K562 (cell line): ENCODE results near the gene HAUS7. TPM values are rescaled to one million over a fixed set of nuclear protein-coding genes. Genes with fewer than 3 reads are reported as not detected.

Source experiments
- ATAC-seq: fragments of 200-7000 bp; cut with Tn5 transposase; 3 replicates; pipeline ENCODE4 v1.9.1; 2020; ENCODE audit warnings: moderate library complexity
- BruUV-seq: library from RNA; stranded (reverse); fragments of 400-500 nt; replicated peaks from 2 replicates; lab custom pipeline; 2021; lab: Mats Ljungman, UMichigan
- CTCF ChIA-PET: fragments of 300-600 bp; formaldehyde crosslinking; extraction: SDS; loops from one replicate; lab custom pipeline; 2021; ENCODE audit warnings: low intra/inter-chr PET ratio; lab: Yijun Ruan, JAX
- POLR2A ChIA-PET: fragments of 300-600, 350-650 bp; sonication (Branson Sonifier 250); formaldehyde crosslinking; extraction: SDS; loops from one replicate; lab custom pipeline; 2021; ENCODE audit warnings: antibody characterized with exemption, inconsistent platforms; lab: Yijun Ruan, JAX
- DNase-seq, 4 experiments: peaks; one replicate each; pipeline versions ENCODE4 v3.0.0 to v3.0.0-alpha.2; 2011 to 2018; ENCODE audit warnings: low spot score in 3 of 4, mixed read lengths in 3 of 4; ENCODE audit errors: extremely low read depth in 1 of 4
- FAIRE-seq: peaks from 2 replicates; lab custom pipeline; 2011; peaks lifted over from hg19 to GRCh38; lab: Jason Lieb, UNC
- H2AFZ ChIP-seq: 2 replicates; pipeline ENCODE4 v1.6.0; 2011; ENCODE audit warnings: low read depth, low read length, control low read depth, inconsistent platforms
- H3K27ac ChIP-seq: fragments of 200-600 bp; 3 replicates; pipeline ENCODE4 v1.8.0; 2011; ENCODE audit warnings: low read depth, mild to moderate bottlenecking, control low read depth, inconsistent platforms, low read length, moderate library complexity, mixed read lengths; ENCODE audit errors: extremely low read depth
- H3K27me3 ChIP-seq, 2 experiments: fragments of 300-600 bp in 1 of 2; 2 replicates in 1 of 2; 3 replicates in 1 of 2; pipeline versions ENCODE4 v1.6.0 to v1.8.0; 2011; ENCODE audit warnings: inconsistent platforms in 2 of 2, low read length in 2 of 2, mild to moderate bottlenecking in 1 of 2, mixed read lengths in 1 of 2, moderate library complexity in 1 of 2; ENCODE audit not compliant: control insufficient read depth in 2 of 2, insufficient read depth in 2 of 2
- H3K36me3 ChIP-seq: fragments of 300-600 bp; 3 replicates; pipeline ENCODE4 v1.8.0; 2011; ENCODE audit warnings: mild to moderate bottlenecking, low read length, inconsistent platforms; ENCODE audit not compliant: control insufficient read depth, insufficient read depth
- H3K4me1 ChIP-seq, 2 experiments: fragments of 200-600 bp in 1 of 2; replicated peaks in 1 of 2; 2 replicates in 1 of 2; 3 replicates in 1 of 2; pipeline versions ENCODE4 v1.5.1 to v1.8.0; 2011; ENCODE audit warnings: inconsistent platforms in 2 of 2, low read length in 2 of 2, mild to moderate bottlenecking in 1 of 2, mixed read lengths in 1 of 2, moderate library complexity in 1 of 2; ENCODE audit not compliant: control insufficient read depth in 2 of 2, insufficient read depth in 2 of 2
- H3K4me2 ChIP-seq: 2 replicates; pipeline ENCODE4 v1.6.1; 2011; ENCODE audit warnings: low read length, control low read depth, inconsistent platforms, mixed read lengths; ENCODE audit not compliant: insufficient read depth
- H3K4me3 ChIP-seq: fragments of 200-600 bp; sonication (generic), shearing (Covaris generic); 2 replicates; pipeline ENCODE4 v1.5.1; 2016; ENCODE audit warnings: control low read depth, inconsistent platforms
- H3K79me2 ChIP-seq: fragments of 200-600 bp; 3 replicates; pipeline ENCODE4 v1.8.0; 2011; ENCODE audit warnings: low read length, inconsistent platforms; ENCODE audit not compliant: control insufficient read depth, insufficient read depth
- H3K9ac ChIP-seq, 2 experiments: 2 replicates each; pipeline versions ENCODE4 v1.6.0 to v1.6.1; 2011; ENCODE audit warnings: low read depth in 2 of 2, low read length in 2 of 2, control low read depth in 1 of 2, inconsistent platforms in 1 of 2, mild to moderate bottlenecking in 1 of 2, mixed read lengths in 1 of 2; ENCODE audit not compliant: insufficient read depth in 1 of 2
- H3K9me1 ChIP-seq: one replicate; pipeline ENCODE4 v1.6.0; 2011; ENCODE audit warnings: inconsistent platforms, mild to moderate bottlenecking, low read length, moderate library complexity; ENCODE audit not compliant: control insufficient read depth, insufficient read depth
- H3K9me3 ChIP-seq: replicated peaks from 2 replicates; pipeline ENCODE4 v1.5.1; 2011; ENCODE audit warnings: low read depth, low read length, inconsistent platforms; ENCODE audit not compliant: control insufficient read depth, insufficient read depth
- H4K20me1 ChIP-seq: replicated peaks from 2 replicates; pipeline ENCODE4 v1.6.1; 2011; ENCODE audit warnings: low read length, inconsistent platforms, mixed read lengths; ENCODE audit not compliant: control insufficient read depth, insufficient read depth
- FIP1L1 ChIP-seq: fragments of 200-400 bp; formaldehyde crosslinking; IDR thresholded peaks from 2 replicates; pipeline ENCODE4 v1.6.1; 2018; ENCODE audit warnings: mild to moderate bottlenecking, low read depth, low read length; ENCODE audit not compliant: poor library complexity, severe bottlenecking
- L3MBTL2 ChIP-seq: fragments of 450-650 bp; IDR thresholded peaks from 2 replicates; pipeline ENCODE4 v1.6.1; 2016; ENCODE audit warnings: mild to moderate bottlenecking, moderate library complexity
- MYBL2 ChIP-seq, 2 experiments: fragments of 450-650 bp in 1 of 2; sonication (generic) in 1 of 2; formaldehyde crosslinking in 1 of 2; IDR thresholded peaks; 2 replicates each; pipeline versions ENCODE4 v1.6.1 to v1.8.1; 2017 to 2022; ENCODE audit warnings: borderline replicate concordance in 1 of 2, inconsistent platforms in 1 of 2, low read depth in 1 of 2, mild to moderate bottlenecking in 1 of 2, missing genetic modification reagents in 1 of 2, moderate library complexity in 1 of 2
- UBTF ChIP-seq, 2 experiments: IDR thresholded peaks; 2 replicates each; pipeline ENCODE4 v1.6.1; 2012; ENCODE audit warnings: improper control_type of control experiment in 2 of 2, low read depth in 2 of 2, low read length in 2 of 2, borderline replicate concordance in 1 of 2
- WGBS: fragments of 100-300 bp; shearing (Covaris generic); methylation state at CpG from one replicate; pipeline ENCODE4 v1.1.6; 2016; ENCODE audit warnings: low coverage, mixed read lengths; ENCODE audit not compliant: insufficient coverage; ENCODE audit errors: missing lambda C conversion rate; 5-methylcytosine and 5-hydroxymethylcytosine counted together
- in situ Hi-C: fragments of 300-500 bp; cut with MboI; formaldehyde crosslinking; loops from 4 replicates; pipeline ENCODE4 v1.15.0; 2018; ENCODE audit warnings: inconsistent platforms, mixed read lengths
- intact Hi-C: fragments of 100-400 bp; cut with micrococcal nuclease; formaldehyde crosslinking; loops from 2 replicates; pipeline ENCODE4 v1.14.2; 2022
- polyA plus RNA-seq, 8 experiments: library from polyadenylated mRNA; depleted of rRNA in 4 of 8; stranded (reverse) in 5 of 8; unstranded in 3 of 8; fragments of >200 nt; fragmentation: Nextera tagmentation in 2 of 8; fragmentation: Illumina TruSeq in 1 of 8; extraction: Ambion mirVana in 2 of 8; extraction: Trizol in 1 of 8; gene quantifications; 2 replicates each; pipeline versions ENCODE4 v1.2.1 to v1.2.3, GENCODE V29; 2011 to 2014; ENCODE audit warnings: inconsistent platforms in 1 of 8, missing spikeins in 1 of 8
- total RNA-seq, 7 experiments: library from RNA; depleted of rRNA in 6 of 7; stranded (reverse); fragments of >200 nt in 6 of 7; fragmentation: Illumina TruSeq in 2 of 7; extraction: Trizol in 2 of 7; gene quantifications; 2 replicates each; pipeline versions ENCODE4 v1.2.1 to v1.2.3, GENCODE V29; 2011 to 2021; ENCODE audit warnings: low replicate concordance in 1 of 7

HAUS7 gene
- total and polyA plus RNA-seq, 9 of the 15 experiments (the other 6 are each of a cell fraction or from before 2014, with no cell fraction given), result 10.0 to 94.9 (median 48.8) TPM

- TF ChIP-seq UBTF (IDR thresholded peaks at IDR 0.05; ENCODE audit: borderline replicate concordance in 1 of 2, low read depth in 2 of 2, low read length in 2 of 2), result no peak
- TF ChIP-seq MYBL2 (IDR thresholded peaks at IDR 0.05; ENCODE audit: low read depth), result no peak
- TF ChIP-seq MYBL2 (CRISPR knock-in tag; IDR thresholded peaks at IDR 0.05; ENCODE audit: borderline replicate concordance), result no peak
- TF ChIP-seq, all 486 proteins: peak for 0
These were observed 64.4 kb downstream of the HAUS7 start (continued) for GRCh38 chrX:153406011-153406410.

GRCh38 chrX:153405426-153405825 is 65.0 kb downstream of the HAUS7 start:
- no peaks in the 10 kb centered on the region for H3K36me3 ChIP-seq
- H3K9ac ChIP-seq, result no peak overlapping the region
- TF ChIP-seq L3MBTL2, result 0 out of 2 replicates have a peak, but pooled peaks have one; percentile 16
- TF ChIP-seq FIP1L1, result no peak
- no peak overlapping the region for H3K4me2 ChIP-seq
- H3K4me1 ChIP-seq, result peaks cover 4 to 29% of the 10 kb centered on the region in 2 experiments; a peak in 4 of 5 replicates
- DNase-seq, result no peak
- POLR2A ChIA-PET, result interaction anchor here (0.6 kb wide), 1 partner anchor 220 kb away, joined by 3 read pairs; no protein-coding TSS in a partner anchor
- no peak for FAIRE-seq
- H3K9me3 ChIP-seq, result no peaks in the 10 kb centered on the region
- peak overlapping the region; percentile 44 for H2AFZ ChIP-seq
- in situ Hi-C loops (no loop called here), intact Hi-C loops (no loop called here)
- no peaks in the 10 kb centered on the region for H4K20me1 ChIP-seq
- WGBS, result 23% methylated on average over 4 of the region's 5 CpGs
- no peaks in the 10 kb centered on the region for H3K9me1 ChIP-seq
- no peaks in the 10 kb centered on the region for H3K79me2 ChIP-seq
- CTCF ChIA-PET, result no interaction called here
- no TSS peak for BruUV-seq
- H3K27ac ChIP-seq, result no peak overlapping the region
- no peaks in the 10 kb centered on the region for H3K27me3 ChIP-seq
- no peak overlapping the region for H3K4me3 ChIP-seq
- no peak for ATAC-seq
